Brain microvascular endothelial cell (primary cell): ENCODE results near the gene FAM219A.
"Not testable (repeated sequence)": the region's sequence is repeated elsewhere in the genome, so short reads cannot be mapped to it uniquely, and the experiment has no call there.

Experiments
- DNase-seq: peaks from one replicate; pipeline ENCODE4 v3.0.0-alpha.2; 2020
- H3K27ac ChIP-seq: fragments of 250-450 bp; sonication (Bioruptor Pico); 2 replicates; pipeline ENCODE4 v1.5.1; 2020; ENCODE audit warnings: mild to moderate bottlenecking, moderate library complexity
- H3K27me3 ChIP-seq: fragments of 250-450 bp; sonication (Bioruptor Pico); replicated peaks from 2 replicates; pipeline ENCODE4 v1.5.1; 2020; ENCODE audit warnings: mild to moderate bottlenecking
- H3K36me3 ChIP-seq: fragments of 250-450 bp; sonication (Bioruptor Pico); replicated peaks from 2 replicates; pipeline ENCODE4 v1.5.1; 2020; ENCODE audit warnings: mild to moderate bottlenecking
- H3K4me3 ChIP-seq: 2 replicates; pipeline ENCODE4 v1.5.1; 2011; ENCODE audit warnings: low read depth, mild to moderate bottlenecking, control low read depth, low read length, moderate library complexity
- CTCF ChIP-seq: IDR thresholded peaks from 2 replicates; pipeline ENCODE4 v1.5.1; 2011; ENCODE audit warnings: low read depth, mild to moderate bottlenecking, moderate library complexity, low read length, control low read depth, inconsistent platforms; ENCODE audit errors: missing control alignments
- in situ Hi-C: cut with HindIII; loops from 2 replicates; pipeline ENCODE4 v1.10.0; 2017; ENCODE audit warnings: low sequenced_read_pairs, low pct_ligation_motif_present

FAM219A gene

DNA sequence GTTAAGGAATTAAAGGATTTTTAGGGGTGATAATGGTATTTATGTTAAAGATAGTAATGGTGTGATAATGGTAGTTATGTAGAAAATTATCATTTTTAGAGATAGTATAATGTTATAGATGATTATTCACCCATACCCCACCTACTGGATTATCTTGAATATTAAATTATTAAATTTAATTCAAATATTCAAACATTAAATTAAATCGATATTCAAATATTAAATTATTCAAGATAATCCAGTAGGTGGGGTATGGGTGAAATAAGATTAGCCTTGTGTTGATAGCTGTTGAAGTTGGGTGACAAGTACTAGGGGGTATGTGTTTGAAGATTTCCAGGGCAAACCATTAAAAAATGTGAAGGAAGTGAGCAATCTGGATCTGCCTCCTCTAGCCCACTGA is 15.6 kb downstream of the FAM219A start:
- no peak for TF ChIP-seq CTCF
- Histone ChIP-seq H3K4me3 (no peak overlapping the region), H3K27me3 (no peaks in the 10 kb centered on the region), H3K27ac (no peak overlapping the region), H3K36me3 (no peaks in the 10 kb centered on the region)
- no peak for DNase-seq
- in situ Hi-C loops = no loop called here

DNA sequence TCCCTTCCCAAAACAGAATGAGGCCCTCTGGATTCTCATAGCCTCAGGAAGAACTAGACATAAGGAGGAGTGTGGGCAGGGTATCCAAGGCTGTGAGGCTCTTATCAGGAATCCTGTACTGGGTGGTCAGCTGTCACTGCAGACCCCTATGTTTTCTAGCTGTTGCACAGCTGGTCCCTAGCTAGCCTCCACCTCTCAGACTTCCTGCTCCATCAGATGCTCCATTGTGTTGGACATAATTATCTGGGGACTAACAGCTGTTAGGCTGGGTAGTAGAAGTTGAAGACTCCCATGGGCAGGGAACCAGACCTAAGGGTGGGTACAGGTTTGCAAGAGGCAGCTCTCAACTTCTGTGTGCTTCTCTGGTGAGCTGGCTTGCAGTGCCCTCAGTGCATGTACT is 18.4 kb downstream of the FAM219A start:
- TF ChIP-seq CTCF = no peak
- Histone ChIP-seq H3K27me3 (no peaks in the 10 kb centered on the region), H3K4me3 (no peak overlapping the region), H3K27ac (no peak overlapping the region), H3K36me3 (no peaks in the 10 kb centered on the region)
- DNase-seq = no peak
- in situ Hi-C loops = no loop called here

- DNase-seq, H3K4me3 ChIP-seq, H3K27me3 ChIP-seq, in situ Hi-C loops, H3K27ac ChIP-seq, H3K36me3 ChIP-seq: not testable (repeated sequence)
Observed at GRCh38 chr9:34438465-34438864, 19.9 kb downstream of the FAM219A start.

- DNase-seq, H3K27me3 ChIP-seq, H3K27ac ChIP-seq, H3K36me3 ChIP-seq, H3K4me3 ChIP-seq, in situ Hi-C loops: not testable (repeated sequence)
Observed at GRCh38 chr9:34437926-34438307, 20.5 kb downstream of the FAM219A start.

- Histone ChIP-seq H3K36me3 (no peaks in the 10 kb centered on the region), H3K27me3 (no peaks in the 10 kb centered on the region), H3K4me3 (no peak overlapping the region), H3K27ac (no peak overlapping the region)
- DNase-seq = peak; percentile 62
- in situ Hi-C loops = no loop called here
- peak; percentile 83 for TF ChIP-seq CTCF
Observed at GRCh38 chr9:34437006-34437925, 21.1 kb downstream of the FAM219A start.

- no peak for DNase-seq
- no peak for TF ChIP-seq CTCF
- H3K27me3 ChIP-seq = no peaks in the 10 kb centered on the region
- H3K4me3 ChIP-seq = no peak overlapping the region
- H3K27ac ChIP-seq = no peak overlapping the region
- H3K36me3 ChIP-seq = no peaks in the 10 kb centered on the region
- in situ Hi-C loops = no loop called here
Observed at GRCh38 chr9:34431667-34432066, 26.7 kb downstream of the FAM219A start.
